Measurements from ENCODE around the gene BRIP1. TPM values are rescaled to one million over a fixed set of nuclear protein-coding genes. Genes with fewer than 3 reads are reported as not detected.
A peak's percentile ranks its signal among the peaks of the same experiment; 100 is the strongest.
"Not testable (repeated sequence)": the region's sequence is repeated elsewhere in the genome, so short reads cannot be mapped to it uniquely, and the experiment has no call there.

Gene BRIP1
- polyA plus RNA-seq, 2 donors: 1.4 to 1.7 TPM

- H3K4me3 ChIP-seq (ENCODE audit: low read depth in 1 of 2, low read length in 2 of 2): no peak overlapping the region
- no peaks in the 10 kb centered on the region for H3K4me1 ChIP-seq (ENCODE audit: control insufficient read depth in 2 of 2, insufficient read depth in 2 of 2, low read length in 1 of 2)
- H3K36me3 ChIP-seq (ENCODE audit: control insufficient read depth in 2 of 2, insufficient read depth in 2 of 2, low read length in 1 of 2): peaks cover 0 to 2% of the 10 kb centered on the region in 2 donors
- no peak overlapping the region for H3K27ac ChIP-seq (ENCODE audit: low read depth in 2 of 2, low read length in 1 of 2)
- 95 to 97% methylated on average over 3 of the region's 3 CpGs for WGBS, 2 donors
- no peaks in the 10 kb centered on the region for H3K27me3 ChIP-seq (ENCODE audit: control insufficient read depth in 1 of 2, insufficient read depth in 2 of 2, low read length in 2 of 2)
- H3K9me3 ChIP-seq (ENCODE audit: control insufficient read depth in 2 of 2, insufficient read depth in 1 of 2, low read depth in 1 of 2, low read length in 1 of 2): no peaks in the 10 kb centered on the region
Observed at GRCh38 chr17:61869138-61869537, 5.8 kb upstream of the BRIP1 start.

GRCh38 chr17:61868074-61868473, 4.7 kb upstream of the BRIP1 start:
- H3K27me3 ChIP-seq (ENCODE audit: control insufficient read depth in 1 of 2, insufficient read depth in 2 of 2, low read length in 2 of 2): no peaks in the 10 kb centered on the region
- no peaks in the 10 kb centered on the region for H3K9me3 ChIP-seq (ENCODE audit: control insufficient read depth in 2 of 2, insufficient read depth in 1 of 2, low read depth in 1 of 2, low read length in 1 of 2)
- H3K4me3 ChIP-seq (ENCODE audit: low read depth in 1 of 2, low read length in 2 of 2): no peak overlapping the region
- no peak overlapping the region for H3K27ac ChIP-seq (ENCODE audit: low read depth in 2 of 2, low read length in 1 of 2)
- H3K36me3 ChIP-seq (ENCODE audit: control insufficient read depth in 2 of 2, insufficient read depth in 2 of 2, low read length in 1 of 2): peaks cover 0 to 2% of the 10 kb centered on the region in 2 donors
- WGBS, 2 donors: 90 to 94% methylated on average over 2 of the region's 2 CpGs
- no peaks in the 10 kb centered on the region for H3K4me1 ChIP-seq (ENCODE audit: control insufficient read depth in 2 of 2, insufficient read depth in 2 of 2, low read length in 1 of 2)

GRCh38 chr17:61867033-61867432, 3.7 kb upstream of the BRIP1 start:
- Histone ChIP-seq H3K36me3 (ENCODE audit: control insufficient read depth in 2 of 2, insufficient read depth in 2 of 2, low read length in 1 of 2) (peaks cover 0 to 2% of the 10 kb centered on the region in 2 donors), H3K4me1 (ENCODE audit: control insufficient read depth in 2 of 2, insufficient read depth in 2 of 2, low read length in 1 of 2) (no peaks in the 10 kb centered on the region), H3K27me3 (ENCODE audit: control insufficient read depth in 1 of 2, insufficient read depth in 2 of 2, low read length in 2 of 2) (no peaks in the 10 kb centered on the region), H3K9me3 (ENCODE audit: control insufficient read depth in 2 of 2, insufficient read depth in 1 of 2, low read depth in 1 of 2, low read length in 1 of 2) (no peaks in the 10 kb centered on the region), H3K4me3 (ENCODE audit: low read depth in 1 of 2, low read length in 2 of 2) (no peak overlapping the region), H3K27ac (ENCODE audit: low read depth in 2 of 2, low read length in 1 of 2) (no peak overlapping the region)

- Histone ChIP-seq H3K27ac (ENCODE audit: low read depth in 2 of 2, low read length in 1 of 2) (peak overlapping the region; percentile 78 to 79), H3K4me3 (ENCODE audit: low read depth in 1 of 2, low read length in 2 of 2) (peak overlapping the region; percentile 93 to 97), H3K4me1 (ENCODE audit: control insufficient read depth in 2 of 2, insufficient read depth in 2 of 2, low read length in 1 of 2) (no peaks in the 10 kb centered on the region), H3K27me3 (ENCODE audit: control insufficient read depth in 1 of 2, insufficient read depth in 2 of 2, low read length in 2 of 2) (no peaks in the 10 kb centered on the region), H3K36me3 (ENCODE audit: control insufficient read depth in 2 of 2, insufficient read depth in 2 of 2, low read length in 1 of 2) (no peaks in the 10 kb centered on the region), H3K9me3 (ENCODE audit: control insufficient read depth in 2 of 2, insufficient read depth in 1 of 2, low read depth in 1 of 2, low read length in 1 of 2) (no peaks in the 10 kb centered on the region)
- WGBS, 2 donors: 1 to 2% methylated on average over 8 of the region's 8 CpGs
Observed at GRCh38 chr17:61863801-61864126, 436 bp upstream of the BRIP1 start.

DNA sequence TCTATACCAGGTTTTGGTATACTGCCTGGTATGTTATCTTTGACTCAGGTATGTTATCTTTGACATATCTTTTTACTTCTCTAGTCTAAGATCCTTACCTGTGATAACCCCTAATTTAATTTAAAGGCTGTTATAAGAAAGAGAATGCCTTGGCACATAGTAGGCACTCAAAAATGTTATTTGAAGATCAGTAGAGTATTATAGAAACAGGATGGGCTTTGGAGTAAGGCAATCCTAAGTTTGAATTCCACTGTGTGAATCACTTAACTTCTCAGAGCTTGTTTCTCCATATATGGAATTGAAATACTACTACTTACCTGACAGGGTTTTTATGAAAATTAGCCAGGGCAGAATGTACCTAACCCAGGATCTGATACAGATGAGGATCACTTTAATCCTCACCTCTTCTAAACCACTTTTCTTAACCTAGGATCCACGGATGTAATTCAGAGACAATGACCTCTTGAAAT, 1.2 kb downstream of the BRIP1 start:
- no peaks in the 10 kb centered on the region for H3K4me1 ChIP-seq (ENCODE audit: control insufficient read depth in 2 of 2, insufficient read depth in 2 of 2, low read length in 1 of 2)
- WGBS, 2 donors: 19 to 34% methylated on average over 1 of the region's 1 CpG
- peak overlapping the region in 1 of 2 donors; percentile 97 for H3K4me3 ChIP-seq (ENCODE audit: low read depth in 1 of 2, low read length in 2 of 2)
- no peaks in the 10 kb centered on the region for H3K27me3 ChIP-seq (ENCODE audit: control insufficient read depth in 1 of 2, insufficient read depth in 2 of 2, low read length in 2 of 2)
- H3K27ac ChIP-seq (ENCODE audit: low read depth in 2 of 2, low read length in 1 of 2): no peak overlapping the region
- H3K9me3 ChIP-seq (ENCODE audit: control insufficient read depth in 2 of 2, insufficient read depth in 1 of 2, low read depth in 1 of 2, low read length in 1 of 2): no peaks in the 10 kb centered on the region
- no peaks in the 10 kb centered on the region for H3K36me3 ChIP-seq (ENCODE audit: control insufficient read depth in 2 of 2, insufficient read depth in 2 of 2, low read length in 1 of 2)

DNA sequence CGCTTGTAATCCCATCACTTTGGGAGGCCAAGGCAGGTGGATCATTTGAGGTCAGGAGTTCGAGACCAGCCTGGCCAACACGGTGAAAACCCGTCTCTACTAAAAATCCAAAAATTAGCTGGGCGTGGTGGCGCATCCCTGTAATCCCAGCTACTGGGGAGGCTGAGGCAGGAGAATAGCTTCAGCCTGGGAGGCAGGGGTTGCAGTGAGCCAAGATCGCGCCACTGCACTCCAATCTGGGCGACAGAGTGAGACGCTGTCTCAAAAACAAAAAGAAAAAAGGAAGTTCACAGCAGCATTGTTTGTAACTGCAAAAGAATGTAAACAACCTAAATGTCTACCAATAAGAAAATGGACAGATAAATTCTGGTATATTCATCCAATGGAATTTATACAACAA, 2.9 kb downstream of the BRIP1 start:
- not testable (repeated sequence) for H3K4me3 ChIP-seq (ENCODE audit: low read depth in 1 of 2, low read length in 2 of 2); H3K9me3 ChIP-seq (ENCODE audit: control insufficient read depth in 2 of 2, insufficient read depth in 1 of 2, low read depth in 1 of 2, low read length in 1 of 2); H3K36me3 ChIP-seq (ENCODE audit: control insufficient read depth in 2 of 2, insufficient read depth in 2 of 2, low read length in 1 of 2); H3K27ac ChIP-seq (ENCODE audit: low read depth in 2 of 2, low read length in 1 of 2); H3K4me1 ChIP-seq (ENCODE audit: control insufficient read depth in 2 of 2, insufficient read depth in 2 of 2, low read length in 1 of 2); H3K27me3 ChIP-seq (ENCODE audit: control insufficient read depth in 1 of 2, insufficient read depth in 2 of 2, low read length in 2 of 2)
- WGBS, 2 donors: 91 to 94% methylated on average over 10 of the region's 10 CpGs

GRCh38 chr17:61856035-61856434, 7.3 kb downstream of the BRIP1 start:
- 95 to 99% methylated on average over 1 of the region's 1 CpG for WGBS, 2 donors
- H3K4me1 ChIP-seq (ENCODE audit: control insufficient read depth in 2 of 2, insufficient read depth in 2 of 2, low read length in 1 of 2): no peaks in the 10 kb centered on the region
- no peaks in the 10 kb centered on the region for H3K9me3 ChIP-seq (ENCODE audit: control insufficient read depth in 2 of 2, insufficient read depth in 1 of 2, low read depth in 1 of 2, low read length in 1 of 2)
- H3K4me3 ChIP-seq (ENCODE audit: low read depth in 1 of 2, low read length in 2 of 2): no peak overlapping the region
- no peaks in the 10 kb centered on the region for H3K36me3 ChIP-seq (ENCODE audit: control insufficient read depth in 2 of 2, insufficient read depth in 2 of 2, low read length in 1 of 2)
- H3K27ac ChIP-seq (ENCODE audit: low read depth in 2 of 2, low read length in 1 of 2): no peak overlapping the region
- no peaks in the 10 kb centered on the region for H3K27me3 ChIP-seq (ENCODE audit: control insufficient read depth in 1 of 2, insufficient read depth in 2 of 2, low read length in 2 of 2)

GRCh38 chr17:61852857-61853256, 10.5 kb downstream of the BRIP1 start:
- WGBS, 2 donors: 97 to 100% methylated on average over 2 of the region's 2 CpGs
- Histone ChIP-seq H3K36me3 (ENCODE audit: control insufficient read depth in 2 of 2, insufficient read depth in 2 of 2, low read length in 1 of 2) (no peaks in the 10 kb centered on the region), H3K4me3 (ENCODE audit: low read depth in 1 of 2, low read length in 2 of 2) (no peak overlapping the region), H3K4me1 (ENCODE audit: control insufficient read depth in 2 of 2, insufficient read depth in 2 of 2, low read length in 1 of 2) (no peaks in the 10 kb centered on the region), H3K9me3 (ENCODE audit: control insufficient read depth in 2 of 2, insufficient read depth in 1 of 2, low read depth in 1 of 2, low read length in 1 of 2) (no peaks in the 10 kb centered on the region), H3K27ac (ENCODE audit: low read depth in 2 of 2, low read length in 1 of 2) (no peak overlapping the region), H3K27me3 (ENCODE audit: control insufficient read depth in 1 of 2, insufficient read depth in 2 of 2, low read length in 2 of 2) (no peaks in the 10 kb centered on the region)

GRCh38 chr17:61849674-61850073, 13.7 kb downstream of the BRIP1 start:
- no peaks in the 10 kb centered on the region for H3K36me3 ChIP-seq (ENCODE audit: control insufficient read depth in 2 of 2, insufficient read depth in 2 of 2, low read length in 1 of 2)
- H3K4me1 ChIP-seq (ENCODE audit: control insufficient read depth in 2 of 2, insufficient read depth in 2 of 2, low read length in 1 of 2): no peaks in the 10 kb centered on the region
- H3K9me3 ChIP-seq (ENCODE audit: control insufficient read depth in 2 of 2, insufficient read depth in 1 of 2, low read depth in 1 of 2, low read length in 1 of 2): no peaks in the 10 kb centered on the region
- no peaks in the 10 kb centered on the region for H3K27me3 ChIP-seq (ENCODE audit: control insufficient read depth in 1 of 2, insufficient read depth in 2 of 2, low read length in 2 of 2)
- H3K27ac ChIP-seq (ENCODE audit: low read depth in 2 of 2, low read length in 1 of 2): no peak overlapping the region
- H3K4me3 ChIP-seq (ENCODE audit: low read depth in 1 of 2, low read length in 2 of 2): no peak overlapping the region

- Histone ChIP-seq H3K36me3 (ENCODE audit: control insufficient read depth in 2 of 2, insufficient read depth in 2 of 2, low read length in 1 of 2) (no peaks in the 10 kb centered on the region), H3K4me3 (ENCODE audit: low read depth in 1 of 2, low read length in 2 of 2) (no peak overlapping the region), H3K27ac (ENCODE audit: low read depth in 2 of 2, low read length in 1 of 2) (no peak overlapping the region), H3K4me1 (ENCODE audit: control insufficient read depth in 2 of 2, insufficient read depth in 2 of 2, low read length in 1 of 2) (no peaks in the 10 kb centered on the region), H3K9me3 (ENCODE audit: control insufficient read depth in 2 of 2, insufficient read depth in 1 of 2, low read depth in 1 of 2, low read length in 1 of 2) (no peaks in the 10 kb centered on the region), H3K27me3 (ENCODE audit: control insufficient read depth in 1 of 2, insufficient read depth in 2 of 2, low read length in 2 of 2) (no peaks in the 10 kb centered on the region)
- 76 to 89% methylated on average over 2 of the region's 2 CpGs for WGBS, 2 donors
Observed at GRCh38 chr17:61848896-61849295, 14.4 kb downstream of the BRIP1 start.
